Keratinocyte (primary cell): ENCODE results near the gene KRTAP4-6.

Experiments
- CTCF ChIP-seq, 3 experiments: IDR thresholded peaks in 1 of 3; conservative IDR thresholded peaks in 1 of 3; optimal IDR thresholded peaks in 1 of 3; 2 replicates in 2 of 3; 3 replicates in 1 of 3; pipeline versions ENCODE3 to v1.5.1; 2011; ENCODE audit warnings: low read length in 3 of 3, mild to moderate bottlenecking in 3 of 3, moderate library complexity in 2 of 3, control low read depth in 1 of 3, inconsistent platforms in 1 of 3; ENCODE audit not compliant: insufficient read depth in 2 of 3; ENCODE audit errors: extremely low read depth in 1 of 3
- EZH2 ChIP-seq: IDR thresholded peaks from one replicate; pipeline ENCODE4 v1.6.1; 2012; ENCODE audit warnings: inconsistent platforms, mild to moderate bottlenecking, low read length, moderate library complexity

- TF ChIP-seq CTCF (optimal IDR thresholded peaks at IDR 0.05 in 1 of 3, IDR thresholded peaks at IDR 0.05 in 1 of 3, conservative IDR thresholded peaks at IDR 0.05 in 1 of 3; ENCODE audit: extremely low read depth in 1 of 3, insufficient read depth in 2 of 3, low read length in 3 of 3) (no peak), EZH2 (no peak)
Observed at GRCh38 chr17:41125064-41125463, 15.3 kb downstream of the KRTAP4-6 start.
